Right lobe of liver (tissue), 4 donors: ENCODE data around the gene ATRNL1.

Experiments
- POLR2A ChIP-seq: fragments of 450-650 bp; IDR thresholded peaks from one replicate; pipeline ENCODE4 v1.6.1; 2017; ENCODE audit warnings: antibody characterized with exemption, mild to moderate bottlenecking
- TF ChIP-seq, protein P1 (sequence below), 4 donors: fragments of 200-600 bp in 3 of 4; fragments of 450-650 bp in 1 of 4; IDR thresholded peaks; one replicate each; pipeline versions ENCODE4 v1.5.1 to v1.8.0; 2016 to 2022; ENCODE audit warnings: antibody characterized with exemption in 4 of 4, mild to moderate bottlenecking in 2 of 4
- donor health status: DM: no; HTN: no; CAD: no.
- donor health status: DM: no; HTN: no; CAD: no.
- donor health status: DM: no; HTN: yes; CAD: no.

DNA sequence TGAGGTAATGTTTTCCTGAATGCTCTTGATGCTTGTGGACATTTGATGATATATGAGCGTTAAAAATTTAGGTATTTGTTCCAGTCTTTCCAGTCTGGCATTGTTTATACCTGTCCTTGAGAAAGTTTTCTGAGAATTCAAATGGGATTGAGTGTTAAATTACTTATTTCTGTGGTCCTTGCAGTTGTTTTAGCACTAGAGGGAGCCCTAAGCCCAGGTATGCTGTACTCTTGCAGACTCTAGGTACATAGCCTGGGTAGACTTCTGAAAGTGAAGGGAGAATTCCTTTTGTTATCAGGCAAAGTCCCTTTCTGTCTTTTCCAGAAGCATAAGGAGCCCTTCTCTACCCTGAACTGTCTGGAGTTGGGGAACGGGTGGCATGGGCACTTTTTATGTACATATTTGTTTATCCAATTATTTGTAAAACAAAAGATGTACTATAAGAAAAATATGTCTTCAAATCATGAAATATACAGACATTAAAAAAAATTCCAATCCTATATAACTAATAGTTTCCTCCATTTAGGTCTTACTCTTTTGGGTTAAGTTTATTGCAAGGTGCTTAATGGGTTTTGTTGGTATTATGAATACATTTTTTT is 262.1 kb downstream of the ATRNL1 start:
- no peak for TF ChIP-seq POLR2A
- TF ChIP-seq, protein P1, sequence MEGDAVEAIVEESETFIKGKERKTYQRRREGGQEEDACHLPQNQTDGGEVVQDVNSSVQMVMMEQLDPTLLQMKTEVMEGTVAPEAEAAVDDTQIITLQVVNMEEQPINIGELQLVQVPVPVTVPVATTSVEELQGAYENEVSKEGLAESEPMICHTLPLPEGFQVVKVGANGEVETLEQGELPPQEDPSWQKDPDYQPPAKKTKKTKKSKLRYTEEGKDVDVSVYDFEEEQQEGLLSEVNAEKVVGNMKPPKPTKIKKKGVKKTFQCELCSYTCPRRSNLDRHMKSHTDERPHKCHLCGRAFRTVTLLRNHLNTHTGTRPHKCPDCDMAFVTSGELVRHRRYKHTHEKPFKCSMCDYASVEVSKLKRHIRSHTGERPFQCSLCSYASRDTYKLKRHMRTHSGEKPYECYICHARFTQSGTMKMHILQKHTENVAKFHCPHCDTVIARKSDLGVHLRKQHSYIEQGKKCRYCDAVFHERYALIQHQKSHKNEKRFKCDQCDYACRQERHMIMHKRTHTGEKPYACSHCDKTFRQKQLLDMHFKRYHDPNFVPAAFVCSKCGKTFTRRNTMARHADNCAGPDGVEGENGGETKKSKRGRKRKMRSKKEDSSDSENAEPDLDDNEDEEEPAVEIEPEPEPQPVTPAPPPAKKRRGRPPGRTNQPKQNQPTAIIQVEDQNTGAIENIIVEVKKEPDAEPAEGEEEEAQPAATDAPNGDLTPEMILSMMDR (IDR thresholded peaks at IDR 0.05): peak; percentile 61 to 76 (median 74)
